PFSK-1 (cell line): ENCODE measurements around the gene SMOC2.

ENCODE experiments used
- FOXP2 ChIP-seq: optimal IDR thresholded peaks from 2 replicates; pipeline ENCODE3; 2011; ENCODE audit warnings: borderline replicate concordance, control low read depth, inconsistent platforms; ENCODE audit not compliant: insufficient read depth; ENCODE audit errors: extremely low read length, extremely low read depth
- POLR2AphosphoS5 ChIP-seq: IDR thresholded peaks from 2 replicates; pipeline ENCODE4 v1.6.1; 2012; ENCODE audit warnings: low read depth, mild to moderate bottlenecking, control low read depth, low read length, moderate library complexity
- SIN3A ChIP-seq: IDR thresholded peaks from 2 replicates; pipeline ENCODE4 v1.6.1; 2012; ENCODE audit warnings: mild to moderate bottlenecking, low read length, moderate library complexity, borderline replicate concordance; ENCODE audit not compliant: insufficient read depth
- TAF1 ChIP-seq: IDR thresholded peaks from 2 replicates; pipeline ENCODE4 v1.6.1; 2012; ENCODE audit warnings: low read length, control low read depth, borderline replicate concordance; ENCODE audit not compliant: insufficient read depth
- TF ChIP-seq, protein P1 (sequence below), 2 experiments: IDR thresholded peaks; 2 replicates each; pipeline versions ENCODE4 v1.6.1 to v1.8.0; 2011 to 2012; ENCODE audit warnings: low read depth in 2 of 2, low read length in 2 of 2, control low read depth in 1 of 2, inconsistent platforms in 1 of 2, mild to moderate bottlenecking in 1 of 2, moderate library complexity in 1 of 2; ENCODE audit not compliant: insufficient read depth in 1 of 2

DNA sequence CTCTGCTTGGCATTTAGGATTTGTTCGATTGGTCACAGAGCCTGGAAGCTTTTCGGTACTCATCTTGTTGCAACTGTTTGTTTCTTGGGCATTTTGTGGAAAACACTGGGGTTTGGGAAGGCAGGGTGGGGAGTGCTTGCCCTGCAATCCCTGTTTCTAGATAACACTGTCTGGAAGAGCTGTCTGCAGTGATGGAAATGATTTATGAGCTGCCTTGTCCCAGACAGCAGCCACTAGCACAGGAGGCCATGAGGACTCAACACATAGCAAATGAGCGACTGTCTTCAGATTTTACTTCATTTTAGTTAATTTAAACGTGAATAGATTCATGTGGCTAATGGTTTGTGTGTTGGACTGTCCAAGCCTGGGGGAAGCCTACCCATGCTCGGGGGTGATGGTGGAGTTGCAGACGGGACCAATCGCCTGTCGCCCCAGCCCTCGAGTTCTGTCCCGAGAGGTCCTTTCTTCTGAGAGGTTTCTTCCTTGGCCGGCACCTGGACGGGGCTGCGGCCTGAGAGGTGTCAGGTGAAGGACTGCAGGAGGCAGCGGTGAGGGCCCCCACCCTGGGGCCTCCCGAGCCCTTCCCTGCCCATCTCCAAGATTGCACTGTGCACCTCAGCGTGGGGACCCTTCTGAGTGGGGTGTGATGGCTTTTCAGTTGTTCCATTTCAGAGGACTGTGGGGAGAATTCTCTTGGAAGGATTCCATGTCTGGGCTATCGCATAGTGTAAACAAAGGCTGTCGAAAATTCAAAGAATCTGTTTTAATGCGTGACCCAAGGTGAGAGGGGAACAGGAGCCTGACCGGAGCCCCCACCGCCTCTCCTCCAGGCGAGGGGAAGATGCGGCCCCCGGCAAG lies 55.4 kb downstream of the SMOC2 start:
- TF ChIP-seq SIN3A (no peak), POLR2AphosphoS5 (no peak), FOXP2 (no peak), TAF1 (no peak)
- TF ChIP-seq, protein P1, sequence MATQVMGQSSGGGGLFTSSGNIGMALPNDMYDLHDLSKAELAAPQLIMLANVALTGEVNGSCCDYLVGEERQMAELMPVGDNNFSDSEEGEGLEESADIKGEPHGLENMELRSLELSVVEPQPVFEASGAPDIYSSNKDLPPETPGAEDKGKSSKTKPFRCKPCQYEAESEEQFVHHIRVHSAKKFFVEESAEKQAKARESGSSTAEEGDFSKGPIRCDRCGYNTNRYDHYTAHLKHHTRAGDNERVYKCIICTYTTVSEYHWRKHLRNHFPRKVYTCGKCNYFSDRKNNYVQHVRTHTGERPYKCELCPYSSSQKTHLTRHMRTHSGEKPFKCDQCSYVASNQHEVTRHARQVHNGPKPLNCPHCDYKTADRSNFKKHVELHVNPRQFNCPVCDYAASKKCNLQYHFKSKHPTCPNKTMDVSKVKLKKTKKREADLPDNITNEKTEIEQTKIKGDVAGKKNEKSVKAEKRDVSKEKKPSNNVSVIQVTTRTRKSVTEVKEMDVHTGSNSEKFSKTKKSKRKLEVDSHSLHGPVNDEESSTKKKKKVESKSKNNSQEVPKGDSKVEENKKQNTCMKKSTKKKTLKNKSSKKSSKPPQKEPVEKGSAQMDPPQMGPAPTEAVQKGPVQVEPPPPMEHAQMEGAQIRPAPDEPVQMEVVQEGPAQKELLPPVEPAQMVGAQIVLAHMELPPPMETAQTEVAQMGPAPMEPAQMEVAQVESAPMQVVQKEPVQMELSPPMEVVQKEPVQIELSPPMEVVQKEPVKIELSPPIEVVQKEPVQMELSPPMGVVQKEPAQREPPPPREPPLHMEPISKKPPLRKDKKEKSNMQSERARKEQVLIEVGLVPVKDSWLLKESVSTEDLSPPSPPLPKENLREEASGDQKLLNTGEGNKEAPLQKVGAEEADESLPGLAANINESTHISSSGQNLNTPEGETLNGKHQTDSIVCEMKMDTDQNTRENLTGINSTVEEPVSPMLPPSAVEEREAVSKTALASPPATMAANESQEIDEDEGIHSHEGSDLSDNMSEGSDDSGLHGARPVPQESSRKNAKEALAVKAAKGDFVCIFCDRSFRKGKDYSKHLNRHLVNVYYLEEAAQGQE (IDR thresholded peaks at IDR 0.05; ENCODE audit: insufficient read depth in 1 of 2, low read depth in 2 of 2, low read length in 2 of 2): no peak
